ENCODE data around the gene SLC6A11. TPM values are rescaled to one million over a fixed set of nuclear protein-coding genes. Genes with fewer than 3 reads are reported as not detected.

SLC6A11 gene
- total RNA-seq, 1 experiment from 2014 or later: not detected

- H3K9me3 ChIP-seq: no peaks in the 10 kb centered on the region
- intact Hi-C loops (cut with micrococcal nuclease; ENCODE audit: unreplicated experiment): no loop called here
- H3K9me3 Mint-ChIP-seq (ENCODE audit: unreplicated experiment): no peaks in the 10 kb centered on the region
- H3K4me3 Mint-ChIP-seq (ENCODE audit: unreplicated experiment): no peak overlapping the region
- TF ChIP-seq, protein P1, sequence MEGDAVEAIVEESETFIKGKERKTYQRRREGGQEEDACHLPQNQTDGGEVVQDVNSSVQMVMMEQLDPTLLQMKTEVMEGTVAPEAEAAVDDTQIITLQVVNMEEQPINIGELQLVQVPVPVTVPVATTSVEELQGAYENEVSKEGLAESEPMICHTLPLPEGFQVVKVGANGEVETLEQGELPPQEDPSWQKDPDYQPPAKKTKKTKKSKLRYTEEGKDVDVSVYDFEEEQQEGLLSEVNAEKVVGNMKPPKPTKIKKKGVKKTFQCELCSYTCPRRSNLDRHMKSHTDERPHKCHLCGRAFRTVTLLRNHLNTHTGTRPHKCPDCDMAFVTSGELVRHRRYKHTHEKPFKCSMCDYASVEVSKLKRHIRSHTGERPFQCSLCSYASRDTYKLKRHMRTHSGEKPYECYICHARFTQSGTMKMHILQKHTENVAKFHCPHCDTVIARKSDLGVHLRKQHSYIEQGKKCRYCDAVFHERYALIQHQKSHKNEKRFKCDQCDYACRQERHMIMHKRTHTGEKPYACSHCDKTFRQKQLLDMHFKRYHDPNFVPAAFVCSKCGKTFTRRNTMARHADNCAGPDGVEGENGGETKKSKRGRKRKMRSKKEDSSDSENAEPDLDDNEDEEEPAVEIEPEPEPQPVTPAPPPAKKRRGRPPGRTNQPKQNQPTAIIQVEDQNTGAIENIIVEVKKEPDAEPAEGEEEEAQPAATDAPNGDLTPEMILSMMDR (IDR thresholded peaks at IDR 0.05; ENCODE audit: insufficient read depth in 1 of 2, low read depth in 1 of 2, low read length in 1 of 2, severe bottlenecking in 1 of 2, unreplicated experiment in 1 of 2): no peak
- ChIA-PET CTCF (no interaction called here), POLR2A (no interaction called here)
- H3K36me3 Mint-ChIP-seq (ENCODE audit: insufficient read depth, unreplicated experiment): no peaks in the 10 kb centered on the region
- no peaks in the 10 kb centered on the region for H3K27me3 Mint-ChIP-seq (ENCODE audit: insufficient read depth, unreplicated experiment)
- DNase-seq: no peak
- no peaks in the 10 kb centered on the region for H3K36me3 ChIP-seq (ENCODE audit: control insufficient read depth, insufficient read depth, low read length)
- no TSS peak for BruUV-seq (replicated peaks)
- H3K4me1 Mint-ChIP-seq (ENCODE audit: low read depth, unreplicated experiment): peaks cover 8% of the 10 kb centered on the region
- no peak overlapping the region for H3K4me3 ChIP-seq (ENCODE audit: low read depth, low read length)
- no peaks in the 10 kb centered on the region for H3K27me3 ChIP-seq (replicated peaks; ENCODE audit: control insufficient read depth, insufficient read depth, low read length)
- no peaks in the 10 kb centered on the region for H3K4me1 ChIP-seq
- H3K27ac Mint-ChIP-seq (ENCODE audit: unreplicated experiment): no peak overlapping the region
Measured at GRCh38 chr3:10775828-10776227, 40.2 kb upstream of the SLC6A11 start.

- H3K36me3 ChIP-seq (ENCODE audit: control insufficient read depth, insufficient read depth, low read length): no peaks in the 10 kb centered on the region
- no peaks in the 10 kb centered on the region for H3K9me3 ChIP-seq
- Mint-ChIP-seq H3K4me3 (ENCODE audit: unreplicated experiment) (no peak overlapping the region), H3K27ac (ENCODE audit: unreplicated experiment) (no peak overlapping the region), H3K9me3 (ENCODE audit: unreplicated experiment) (no peaks in the 10 kb centered on the region), H3K4me1 (ENCODE audit: low read depth, unreplicated experiment) (peaks cover 8% of the 10 kb centered on the region), H3K36me3 (ENCODE audit: insufficient read depth, unreplicated experiment) (no peaks in the 10 kb centered on the region), H3K27me3 (ENCODE audit: insufficient read depth, unreplicated experiment) (no peaks in the 10 kb centered on the region)
- H3K4me1 ChIP-seq: no peaks in the 10 kb centered on the region
- intact Hi-C loops (cut with micrococcal nuclease; ENCODE audit: unreplicated experiment): no loop called here
- DNase-seq: no peak
- no peak overlapping the region for H3K4me3 ChIP-seq (ENCODE audit: low read depth, low read length)
- BruUV-seq (replicated peaks): no TSS peak
- POLR2A ChIA-PET: no interaction called here
- no peaks in the 10 kb centered on the region for H3K27me3 ChIP-seq (replicated peaks; ENCODE audit: control insufficient read depth, insufficient read depth, low read length)
- TF ChIP-seq, protein P1 (IDR thresholded peaks at IDR 0.05; ENCODE audit: insufficient read depth in 1 of 2, low read depth in 1 of 2, low read length in 1 of 2, severe bottlenecking in 1 of 2, unreplicated experiment in 1 of 2): no peak
- CTCF ChIA-PET: no interaction called here
Measured at GRCh38 chr3:10777627-10778026, 38.4 kb upstream of the SLC6A11 start.

DNA sequence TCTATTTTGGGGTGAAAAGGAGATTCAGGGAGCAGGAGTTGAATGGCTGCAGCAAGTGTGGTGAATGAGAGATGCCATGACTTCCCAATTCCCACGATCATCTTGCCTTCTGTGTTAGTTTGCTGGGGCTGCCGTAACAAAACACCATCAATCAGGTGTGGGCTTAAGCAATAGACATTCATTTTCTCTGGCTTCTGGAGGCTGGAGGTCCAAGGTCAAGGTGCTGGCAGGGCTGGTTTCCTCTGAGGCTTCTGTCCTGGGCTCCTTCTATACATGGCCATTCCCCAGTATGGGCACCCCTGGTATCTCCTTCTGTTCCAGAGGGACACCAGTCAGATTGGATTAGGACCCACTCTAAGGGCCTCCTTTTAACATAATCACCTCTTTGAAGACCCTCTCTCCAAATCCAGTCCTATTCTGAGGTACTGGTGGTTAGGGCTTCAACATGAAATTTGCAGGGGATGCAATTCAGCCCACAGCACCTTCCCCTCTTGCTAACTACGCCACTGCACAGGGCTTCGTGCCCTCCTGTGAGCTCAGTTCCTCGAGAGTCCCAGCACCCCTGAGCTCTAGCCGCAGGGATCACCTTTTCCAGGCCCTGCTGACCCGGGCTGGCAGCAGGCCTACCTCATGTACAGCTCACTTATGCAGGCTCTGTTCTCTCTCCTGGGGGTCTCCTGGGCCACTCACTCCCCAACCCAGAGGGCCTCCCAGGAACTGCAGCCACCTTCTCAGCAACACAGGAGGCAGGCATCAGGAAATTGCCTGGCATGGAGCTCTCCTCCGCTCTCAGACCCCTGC lies 37.3 kb upstream of the SLC6A11 start:
- H3K9me3 ChIP-seq: no peaks in the 10 kb centered on the region
- no peaks in the 10 kb centered on the region for H3K36me3 ChIP-seq (ENCODE audit: control insufficient read depth, insufficient read depth, low read length)
- no peak overlapping the region for H3K4me3 Mint-ChIP-seq (ENCODE audit: unreplicated experiment)
- no peaks in the 10 kb centered on the region for H3K4me1 ChIP-seq
- ChIA-PET POLR2A (no interaction called here), CTCF (no interaction called here)
- no peaks in the 10 kb centered on the region for H3K9me3 Mint-ChIP-seq (ENCODE audit: unreplicated experiment)
- intact Hi-C loops (cut with micrococcal nuclease; ENCODE audit: unreplicated experiment): no loop called here
- H3K4me1 Mint-ChIP-seq (ENCODE audit: low read depth, unreplicated experiment): peaks cover 8% of the 10 kb centered on the region
- no peaks in the 10 kb centered on the region for H3K27me3 Mint-ChIP-seq (ENCODE audit: insufficient read depth, unreplicated experiment)
- H3K27ac Mint-ChIP-seq (ENCODE audit: unreplicated experiment): no peak overlapping the region
- DNase-seq: no peak
- TF ChIP-seq, protein P1 (IDR thresholded peaks at IDR 0.05; ENCODE audit: insufficient read depth in 1 of 2, low read depth in 1 of 2, low read length in 1 of 2, severe bottlenecking in 1 of 2, unreplicated experiment in 1 of 2): no peak
- no TSS peak for BruUV-seq (replicated peaks)
- H3K4me3 ChIP-seq (ENCODE audit: low read depth, low read length): no peak overlapping the region
- H3K36me3 Mint-ChIP-seq (ENCODE audit: insufficient read depth, unreplicated experiment): no peaks in the 10 kb centered on the region
- H3K27me3 ChIP-seq (replicated peaks; ENCODE audit: control insufficient read depth, insufficient read depth, low read length): no peaks in the 10 kb centered on the region
